IMR-90 (cell line): ENCODE data around the gene CENPP. TPM values are rescaled to one million over a fixed set of nuclear protein-coding genes. Genes with fewer than 3 reads are reported as not detected.

ENCODE experiments used
- ATAC-seq: fragments of 200-7000 bp; cut with Tn5 transposase; 2 replicates; pipeline ENCODE4 v1.9.1; 2020; ENCODE audit warnings: low read depth, mild to moderate bottlenecking, moderate library complexity
- BruUV-seq: library from RNA; stranded (reverse); fragments of 400-500 nt; replicated peaks from 2 replicates; lab custom pipeline; 2021; lab: Mats Ljungman, UMichigan
- CTCF ChIA-PET: fragments of 300-600 bp; formaldehyde crosslinking; extraction: SDS; loops from one replicate; lab custom pipeline; 2021; ENCODE audit warnings: antibody characterized with exemption; lab: Yijun Ruan, JAX
- POLR2A ChIA-PET: fragments of 300-600 bp; sonication (Branson Sonifier 250); formaldehyde crosslinking; loops from one replicate; lab custom pipeline; 2022; ENCODE audit warnings: antibody characterized with exemption; ENCODE audit not compliant: unreplicated experiment; lab: Charles Lee
- DNase-seq: peaks from one replicate; pipeline ENCODE4 v3.0.0; 2013
- H2AFZ ChIP-seq: replicated peaks from 2 replicates; pipeline ENCODE3; 2013; ENCODE audit warnings: low read length, mild to moderate bottlenecking; ENCODE audit not compliant: poor library complexity
- H2AK5ac ChIP-seq: 2 replicates; pipeline ENCODE4 v1.6.1; 2013; ENCODE audit warnings: low read depth, low read length, inconsistent platforms
- H2AK9ac ChIP-seq: replicated peaks from 2 replicates; pipeline ENCODE3; 2013; ENCODE audit warnings: mild to moderate bottlenecking, low read depth, low read length, moderate library complexity; ENCODE audit not compliant: poor library complexity
- H2BK120ac ChIP-seq: 2 replicates; pipeline ENCODE4 v1.6.1; 2013; ENCODE audit warnings: low read depth, low read length, inconsistent platforms
- H2BK15ac ChIP-seq: 3 replicates; pipeline ENCODE4 v1.6.1; 2013; ENCODE audit warnings: low read depth, low read length, inconsistent platforms
- H2BK20ac ChIP-seq: 2 replicates; pipeline ENCODE4 v1.6.1; 2013; ENCODE audit warnings: low read depth, mild to moderate bottlenecking, inconsistent platforms, low read length, moderate library complexity
- H2BK5ac ChIP-seq: 2 replicates; pipeline ENCODE4 v1.6.1; 2013; ENCODE audit warnings: mild to moderate bottlenecking, low read depth, low read length, inconsistent platforms; ENCODE audit not compliant: poor library complexity, severe bottlenecking
- H3K14ac ChIP-seq: replicated peaks from 2 replicates; pipeline ENCODE4 v1.6.1; 2013; ENCODE audit warnings: low read depth, low read length, inconsistent platforms
- H3K18ac ChIP-seq: 2 replicates; pipeline ENCODE4 v1.6.1; 2013; ENCODE audit warnings: low read depth, low read length, control low read depth
- H3K23ac ChIP-seq: 2 replicates; pipeline ENCODE4 v1.6.1; 2013; ENCODE audit warnings: low read depth, low read length, inconsistent platforms
- H3K27ac ChIP-seq: 2 replicates; pipeline ENCODE4 v1.5.1; 2013; ENCODE audit warnings: mild to moderate bottlenecking, control low read depth, low read length; ENCODE audit not compliant: insufficient read depth
- H3K27me3 ChIP-seq: 2 replicates; pipeline ENCODE4 v1.6.1; 2013; ENCODE audit warnings: low read length; ENCODE audit not compliant: control insufficient read depth, insufficient read depth
- H3K36me3 ChIP-seq: 2 replicates; pipeline ENCODE4 v1.6.1; 2013; ENCODE audit warnings: low read length, mixed read lengths; ENCODE audit not compliant: control insufficient read depth, insufficient read depth
- H3K4ac ChIP-seq: 2 replicates; pipeline ENCODE4 v1.6.1; 2013; ENCODE audit warnings: low read depth, low read length, inconsistent platforms
- H3K4me1 ChIP-seq: 2 replicates; pipeline ENCODE4 v1.6.1; 2013; ENCODE audit warnings: low read length, mixed read lengths; ENCODE audit not compliant: control insufficient read depth, insufficient read depth
- H3K4me2 ChIP-seq: 2 replicates; pipeline ENCODE4 v1.6.1; 2013; ENCODE audit warnings: low read depth, mild to moderate bottlenecking, control low read depth, low read length, moderate library complexity
- H3K4me3 ChIP-seq: 2 replicates; pipeline ENCODE4 v1.5.1; 2013; ENCODE audit warnings: low read depth, mild to moderate bottlenecking, control low read depth, low read length, moderate library complexity; ENCODE audit not compliant: insufficient read depth
- H3K56ac ChIP-seq: 2 replicates; pipeline ENCODE4 v1.6.1; 2013; ENCODE audit warnings: low read length, inconsistent platforms; ENCODE audit not compliant: insufficient read depth; ENCODE audit errors: extremely low read depth
- H3K79me1 ChIP-seq, 2 experiments: 2 replicates each; pipeline ENCODE4 v1.6.1; 2013; ENCODE audit warnings: low read length in 2 of 2, inconsistent platforms in 1 of 2, low read depth in 1 of 2
- H3K9ac ChIP-seq: 2 replicates; pipeline ENCODE4 v1.6.1; 2013; ENCODE audit warnings: low read depth, low read length, control low read depth
- H3K9me1 ChIP-seq: 2 replicates; pipeline ENCODE4 v1.6.1; 2013; ENCODE audit warnings: low read length, inconsistent platforms; ENCODE audit not compliant: insufficient read depth
- H3K9me3 ChIP-seq: 2 replicates; pipeline ENCODE4 v1.6.1; 2013; ENCODE audit warnings: low read length; ENCODE audit not compliant: control insufficient read depth, insufficient read depth
- H4K20me1 ChIP-seq: 2 replicates; pipeline ENCODE4 v1.6.1; 2013; ENCODE audit warnings: low read length, inconsistent platforms; ENCODE audit not compliant: insufficient read depth
- H4K5ac ChIP-seq: 2 replicates; pipeline ENCODE4 v1.6.1; 2013; ENCODE audit warnings: mild to moderate bottlenecking, low read depth, low read length, control low read depth
- H4K8ac ChIP-seq, 2 experiments: 2 replicates each; pipeline ENCODE4 v1.6.1; 2013; ENCODE audit warnings: low read depth in 2 of 2, low read length in 2 of 2, control low read depth in 1 of 2, inconsistent platforms in 1 of 2
- H4K91ac ChIP-seq: 2 replicates; pipeline ENCODE4 v1.6.1; 2013; ENCODE audit warnings: low read depth, low read length, inconsistent platforms; ENCODE audit not compliant: insufficient read depth
- CHD1 ChIP-seq: IDR thresholded peaks from 2 replicates; pipeline ENCODE4 v1.6.1; 2012; ENCODE audit warnings: low read depth, low read length, improper control_type of control experiment
- CTCF ChIP-seq: conservative IDR thresholded peaks from 2 replicates; pipeline ENCODE4 v1.5.1; 2012; ENCODE audit warnings: mild to moderate bottlenecking, low read depth, low read length, improper control_type of control experiment
- MXI1 ChIP-seq: IDR thresholded peaks from 2 replicates; pipeline ENCODE4 v1.6.1; 2012; ENCODE audit warnings: low read depth, mild to moderate bottlenecking, low read length, moderate library complexity, borderline replicate concordance
- RAD21 ChIP-seq: IDR thresholded peaks from 2 replicates; pipeline ENCODE4 v1.6.1; 2012; ENCODE audit warnings: low read length, improper control_type of control experiment
- WGBS, 2 experiments: methylation state at CpG; one replicate each; pipeline versions ENCODE4 v1.1.5 to v1.1.7; 2013; ENCODE audit warnings: missing lambda C conversion rate in 2 of 2; ENCODE audit not compliant: insufficient read length in 1 of 2; ENCODE audit errors: extremely low coverage in 2 of 2; 5-methylcytosine and 5-hydroxymethylcytosine counted together
- dilution Hi-C: fragments of 300-500 bp; cut with HindIII; formaldehyde crosslinking; loops from one replicate; pipeline ENCODE4 v1.14.3; 2018; ENCODE audit warnings: low sequenced_read_pairs; ENCODE audit not compliant: unreplicated experiment
- in situ Hi-C: fragments of 300-500 bp; cut with MboI; formaldehyde crosslinking; loops from 3 replicates; pipeline ENCODE4 v1.14.3; 2019; ENCODE audit warnings: low sequenced_read_pairs, inconsistent platforms, mixed read lengths
- intact Hi-C: fragments of 100-400 bp; cut with micrococcal nuclease; formaldehyde crosslinking; loops from 2 replicates; pipeline ENCODE4 v1.10.0; 2022
- polyA plus RNA-seq, 3 experiments: library from polyadenylated mRNA; depleted of rRNA; stranded (reverse); fragments of >200 nt; gene quantifications; 2 replicates each; pipeline ENCODE4 v1.2.3, GENCODE V29; 2012; ENCODE audit warnings: low replicate concordance in 1 of 3
- total RNA-seq: library from RNA; depleted of rRNA; stranded (reverse); fragments of >200 nt; gene quantifications from 2 replicates; pipeline ENCODE4 v1.2.3, GENCODE V29; 2012

The CENPP gene
- total and polyA plus RNA-seq, 2 of the 4 experiments (the other 2 are of a cell fraction): 1.4 to 2.0 TPM

- H2BK5ac ChIP-seq: no peak overlapping the region
- TF ChIP-seq CTCF (no peak), RAD21 (no peak), CHD1 (no peak), MXI1 (no peak)
- H3K18ac ChIP-seq: no peak overlapping the region
- H3K9ac ChIP-seq: no peak overlapping the region
- peaks cover 3% of the 10 kb centered on the region; the same call in 1 of the 2 replicates for H3K9me1 ChIP-seq
- BruUV-seq: no TSS peak
- intact Hi-C loops (no loop called here), dilution Hi-C loops (no loop called here), in situ Hi-C loops (no loop called here)
- peaks cover 13 to 24% of the 10 kb centered on the region in 2 experiments for H3K79me1 ChIP-seq
- no peak overlapping the region for H3K27ac ChIP-seq
- H3K4me1 ChIP-seq: no peaks in the 10 kb centered on the region
- H3K56ac ChIP-seq: no peak overlapping the region
- no peak overlapping the region for H3K4ac ChIP-seq
- no peaks in the 10 kb centered on the region for H4K20me1 ChIP-seq
- H2BK20ac ChIP-seq: no peak overlapping the region
- H3K4me2 ChIP-seq: no peak overlapping the region
- H2AK9ac ChIP-seq: no peak overlapping the region
- peaks cover 54% of the 10 kb centered on the region for H3K36me3 ChIP-seq
- no peak overlapping the region for H2AK5ac ChIP-seq
- WGBS, 2 experiments: 80% methylated on average over 1 of the region's 8 CpGs; no CpG with 5 or more reads in 1 of the 2 experiments
- no peak overlapping the region for H4K8ac ChIP-seq
- no peak overlapping the region for H3K23ac ChIP-seq
- no peak overlapping the region for H2AFZ ChIP-seq
- H3K27me3 ChIP-seq: no peaks in the 10 kb centered on the region
- H3K14ac ChIP-seq: no peak overlapping the region
- no peak for ATAC-seq
- H4K5ac ChIP-seq: no peak overlapping the region
- ChIA-PET POLR2A (no interaction called here), CTCF (no interaction called here)
- H4K91ac ChIP-seq: no peak overlapping the region
- DNase-seq: no peak
- no peaks in the 10 kb centered on the region for H3K9me3 ChIP-seq
- H3K4me3 ChIP-seq: no peak overlapping the region
- no peak overlapping the region for H2BK15ac ChIP-seq
- no peak overlapping the region for H2BK120ac ChIP-seq
Observed at GRCh38 chr9:92642041-92642451, 316.3 kb downstream of the CENPP start.
